Limb (tissue), 2 donors: ENCODE results near the gene EPN2.

Experiments
- DNase-seq, 2 donors: peaks; one replicate each; pipeline ENCODE4 v3.0.0-alpha.2; 2016; ENCODE audit errors: extremely low spot score in 2 of 2

The EPN2 gene

DNA sequence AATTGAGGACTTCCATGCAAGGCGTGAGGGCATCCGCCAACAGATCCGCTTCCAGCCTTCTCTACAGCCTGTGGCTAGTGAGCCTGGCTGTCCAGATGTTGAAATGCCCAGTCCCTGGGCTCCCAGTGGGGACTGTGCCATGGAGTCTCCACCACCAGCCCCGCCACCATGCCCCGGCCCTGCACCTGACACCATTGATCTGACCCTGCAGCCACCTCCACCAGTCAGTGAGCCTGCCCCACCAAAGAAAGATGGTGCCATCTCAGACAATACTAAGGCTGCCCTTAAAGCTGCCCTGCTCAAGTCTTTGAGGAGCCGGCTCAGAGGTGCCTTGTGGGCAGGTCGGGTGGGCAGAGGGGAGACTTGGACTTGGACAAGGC, 144.2 kb downstream of the EPN2 start:
- DNase-seq = no peak

GRCh38 chr17:19381741-19382444, 144.7 kb downstream of the EPN2 start:
- no peak for DNase-seq

DNA sequence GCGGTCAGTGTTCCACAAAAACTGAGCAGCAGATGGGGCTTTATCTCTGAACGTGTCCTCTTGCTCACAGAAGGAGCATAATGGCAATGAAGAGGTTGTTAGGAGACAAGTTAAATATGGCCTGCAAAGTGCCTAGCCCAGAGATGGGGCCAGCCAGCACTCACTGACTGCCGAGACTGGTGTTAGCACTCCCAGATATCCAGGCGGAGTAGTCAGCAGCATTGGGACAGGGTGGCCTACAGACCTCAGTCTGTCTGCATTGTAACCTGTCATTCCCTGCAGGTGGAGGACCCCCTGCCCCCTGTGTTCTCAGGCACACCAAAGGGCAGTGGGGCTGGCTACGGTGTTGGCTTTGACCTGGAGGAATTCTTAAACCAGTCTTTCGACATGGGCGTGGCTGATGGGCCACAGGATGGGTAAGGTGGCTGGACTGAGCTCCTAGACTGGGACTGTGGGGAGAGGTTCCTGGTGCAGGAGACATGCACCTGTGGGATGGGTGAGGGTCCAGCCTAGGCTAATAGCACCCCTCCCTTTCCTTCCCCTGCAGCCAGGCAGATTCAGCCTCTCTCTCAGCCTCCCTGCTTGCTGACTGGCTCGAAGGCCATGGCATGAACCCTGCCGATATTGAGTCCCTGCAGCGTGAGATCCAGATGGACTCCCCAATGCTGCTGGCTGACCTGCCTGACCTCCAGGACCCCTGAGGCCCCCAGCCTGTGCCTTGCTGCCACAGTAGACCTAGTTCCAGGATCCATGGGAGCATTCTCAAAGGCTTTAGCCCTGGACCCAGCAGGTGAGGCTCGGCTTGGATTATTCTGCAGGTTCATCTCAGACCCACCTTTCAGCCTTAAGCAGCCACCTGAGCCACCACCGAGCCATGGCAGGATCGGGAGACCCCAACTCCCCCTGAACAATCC, 145.6 kb downstream of the EPN2 start:
- DNase-seq = no peak

GRCh38 chr17:19383681-19384470, 146.7 kb downstream of the EPN2 start:
- no peak for DNase-seq

- peak; percentile 89 to 91 for DNase-seq
Measured at GRCh38 chr17:19384723-19385391, 147.7 kb downstream of the EPN2 start.

DNA sequence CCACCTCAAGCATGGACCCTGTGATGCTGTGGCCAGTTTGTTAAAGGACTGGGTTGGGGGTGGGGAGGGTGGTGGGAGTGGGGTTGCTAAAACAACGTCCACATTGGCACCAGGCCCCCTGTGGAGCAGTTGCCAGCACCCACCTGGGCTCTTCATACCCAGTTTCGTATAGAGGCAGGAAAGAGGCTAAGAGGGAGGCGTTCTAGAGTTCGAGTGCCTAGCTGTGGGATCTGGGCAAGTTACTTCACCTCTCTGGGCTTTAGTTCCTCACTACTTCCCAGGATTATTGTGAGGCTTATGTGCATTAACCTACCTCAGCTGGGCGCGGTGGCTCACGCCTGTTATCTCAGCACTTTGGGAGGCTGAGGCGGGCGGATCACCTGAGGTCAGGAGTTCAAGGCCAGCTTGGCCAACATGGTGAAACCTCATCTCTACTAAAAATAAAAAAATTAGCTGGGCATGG, 148.4 kb downstream of the EPN2 start:
- DNase-seq = no peak
